Vagina (tissue), 2 donors: ENCODE data around the gene DHPS.

ENCODE experiments used
- POLR2A ChIP-seq, 2 donors: fragments of 450-650 bp; IDR thresholded peaks; one replicate each; pipeline ENCODE4 v1.6.1; 2017; ENCODE audit warnings: antibody characterized with exemption in 2 of 2, mild to moderate bottlenecking in 2 of 2, moderate library complexity in 2 of 2
- POLR2AphosphoS5 ChIP-seq, 2 donors: sonication (generic); formaldehyde crosslinking; IDR thresholded peaks; one replicate each; pipeline ENCODE4 v1.9.0; 2017; ENCODE audit warnings: antibody characterized with exemption in 2 of 2, mild to moderate bottlenecking in 2 of 2, low read depth in 1 of 2; ENCODE audit not compliant: insufficient read depth in 1 of 2
- TF ChIP-seq, protein P1 (sequence below), 3 experiments: fragments of 450-650 bp in 2 of 3; fragments of 200-600 bp in 1 of 3; sonication (generic) in 1 of 3; IDR thresholded peaks; one replicate each; pipeline ENCODE4 v1.5.1; 2017 to 2019; ENCODE audit warnings: antibody characterized with exemption in 3 of 3, mild to moderate bottlenecking in 2 of 3, moderate library complexity in 2 of 3

DNA sequence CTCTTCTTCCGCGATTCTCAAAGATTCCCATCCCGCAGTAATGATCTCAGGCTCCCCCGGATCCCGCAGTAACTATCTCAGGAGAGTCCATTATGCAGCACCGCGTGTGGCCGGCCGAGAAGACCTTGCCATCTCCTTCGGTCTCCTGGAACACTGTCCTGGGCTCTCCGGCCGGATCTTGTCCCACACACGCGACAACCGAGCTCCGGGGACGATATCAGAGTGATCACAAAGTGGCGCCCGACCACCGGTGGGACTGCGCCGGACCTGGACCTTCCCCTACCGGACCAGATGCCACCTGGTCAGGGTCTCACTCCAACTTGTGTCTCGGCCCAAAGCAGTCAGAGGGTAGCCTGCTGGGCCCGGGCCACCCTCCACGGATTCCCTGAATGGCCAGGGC is 39.2 kb downstream of the DHPS start:
- TF ChIP-seq, protein P1, sequence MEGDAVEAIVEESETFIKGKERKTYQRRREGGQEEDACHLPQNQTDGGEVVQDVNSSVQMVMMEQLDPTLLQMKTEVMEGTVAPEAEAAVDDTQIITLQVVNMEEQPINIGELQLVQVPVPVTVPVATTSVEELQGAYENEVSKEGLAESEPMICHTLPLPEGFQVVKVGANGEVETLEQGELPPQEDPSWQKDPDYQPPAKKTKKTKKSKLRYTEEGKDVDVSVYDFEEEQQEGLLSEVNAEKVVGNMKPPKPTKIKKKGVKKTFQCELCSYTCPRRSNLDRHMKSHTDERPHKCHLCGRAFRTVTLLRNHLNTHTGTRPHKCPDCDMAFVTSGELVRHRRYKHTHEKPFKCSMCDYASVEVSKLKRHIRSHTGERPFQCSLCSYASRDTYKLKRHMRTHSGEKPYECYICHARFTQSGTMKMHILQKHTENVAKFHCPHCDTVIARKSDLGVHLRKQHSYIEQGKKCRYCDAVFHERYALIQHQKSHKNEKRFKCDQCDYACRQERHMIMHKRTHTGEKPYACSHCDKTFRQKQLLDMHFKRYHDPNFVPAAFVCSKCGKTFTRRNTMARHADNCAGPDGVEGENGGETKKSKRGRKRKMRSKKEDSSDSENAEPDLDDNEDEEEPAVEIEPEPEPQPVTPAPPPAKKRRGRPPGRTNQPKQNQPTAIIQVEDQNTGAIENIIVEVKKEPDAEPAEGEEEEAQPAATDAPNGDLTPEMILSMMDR (IDR thresholded peaks at IDR 0.05), result no peak
- no peak for TF ChIP-seq POLR2A (IDR thresholded peaks at IDR 0.05)
- no peak for TF ChIP-seq POLR2AphosphoS5 (IDR thresholded peaks at IDR 0.05; ENCODE audit: insufficient read depth in 1 of 2, low read depth in 1 of 2)
